Measurements from ENCODE around the gene FN3K. TPM values are rescaled to one million over a fixed set of nuclear protein-coding genes. Genes with fewer than 3 reads are reported as not detected.

FN3K gene
- total RNA-seq, 1 donor, result 2.8 TPM

- TF ChIP-seq CTCF (IDR thresholded peaks at IDR 0.05; ENCODE audit: insufficient read depth, low read length), result no peak
- H3K4me3 ChIP-seq (ENCODE audit: low read depth, low read length), result no peak overlapping the region
- DNase-seq (ENCODE audit: low read depth), result no peak
Observed at GRCh38 chr17:82703935-82704865, 31.2 kb upstream of the FN3K start.

GRCh38 chr17:82704886-82705285 lies 30.5 kb upstream of the FN3K start:
- no peak overlapping the region for H3K4me3 ChIP-seq (ENCODE audit: low read depth, low read length)
- TF ChIP-seq CTCF (IDR thresholded peaks at IDR 0.05; ENCODE audit: insufficient read depth, low read length), result no peak
- no peak for DNase-seq (ENCODE audit: low read depth)

GRCh38 chr17:82705756-82706155 lies 29.7 kb upstream of the FN3K start:
- H3K4me3 ChIP-seq (ENCODE audit: low read depth, low read length), result no peak overlapping the region
- TF ChIP-seq CTCF (IDR thresholded peaks at IDR 0.05; ENCODE audit: insufficient read depth, low read length), result no peak
- DNase-seq (ENCODE audit: low read depth), result no peak

GRCh38 chr17:82709024-82709675 lies 26.3 kb upstream of the FN3K start:
- no peak overlapping the region for H3K4me3 ChIP-seq (ENCODE audit: low read depth, low read length)
- TF ChIP-seq CTCF (IDR thresholded peaks at IDR 0.05; ENCODE audit: insufficient read depth, low read length), result no peak
- DNase-seq (ENCODE audit: low read depth), result no peak

- no peak for TF ChIP-seq CTCF (IDR thresholded peaks at IDR 0.05; ENCODE audit: insufficient read depth, low read length)
- DNase-seq (ENCODE audit: low read depth), result no peak
- H3K4me3 ChIP-seq (ENCODE audit: low read depth, low read length), result no peak overlapping the region
Observed at GRCh38 chr17:82709676-82710498, 25.5 kb upstream of the FN3K start.

- H3K4me3 ChIP-seq (ENCODE audit: low read depth, low read length), result no peak overlapping the region
- DNase-seq (ENCODE audit: low read depth), result no peak
- no peak for TF ChIP-seq CTCF (IDR thresholded peaks at IDR 0.05; ENCODE audit: insufficient read depth, low read length)
Observed at GRCh38 chr17:82710499-82711232, 24.7 kb upstream of the FN3K start.

All from fibroblast of the aortic adventitia (primary cell).